Endothelial cell of umbilical vein (primary cell): Measurements from ENCODE around the gene KLC1.

Experiments
- EZH2 ChIP-seq: IDR thresholded peaks from 2 replicates; pipeline ENCODE4 v1.6.1; 2012; ENCODE audit warnings: borderline replicate concordance, low read depth, mild to moderate bottlenecking, moderate library complexity, low read length, inconsistent platforms; ENCODE audit not compliant: severe bottlenecking
- FOS ChIP-seq: IDR thresholded peaks from 2 replicates; pipeline ENCODE4 v1.6.1; 2011; ENCODE audit warnings: mild to moderate bottlenecking, low read length, moderate library complexity, borderline replicate concordance; ENCODE audit not compliant: insufficient read depth
- MAX ChIP-seq: IDR thresholded peaks from 2 replicates; pipeline ENCODE4 v1.6.1; 2011; ENCODE audit not compliant: insufficient read depth, insufficient read length
- POLR2A ChIP-seq: IDR thresholded peaks from 2 replicates; pipeline ENCODE4 v1.6.1; 2012; ENCODE audit warnings: low read depth, mild to moderate bottlenecking, control low read depth, low read length
- POLR2AphosphoS5 ChIP-seq: IDR thresholded peaks from 2 replicates; pipeline ENCODE4 v1.6.1; 2012; ENCODE audit warnings: low read depth, mild to moderate bottlenecking, control low read depth, low read length, moderate library complexity; ENCODE audit not compliant: insufficient read depth
- TF ChIP-seq, protein P1 (sequence below), 2 donors: IDR thresholded peaks; 1 replicate in 1 of 2; 2 replicates in 1 of 2; pipeline ENCODE4 v1.5.1; 2011; ENCODE audit warnings: low read length in 2 of 2, mild to moderate bottlenecking in 2 of 2, moderate library complexity in 2 of 2, control low read depth in 1 of 2, inconsistent platforms in 1 of 2, low read depth in 1 of 2; ENCODE audit not compliant: insufficient read depth in 1 of 2; ENCODE audit errors: extremely low read depth in 1 of 2

- TF ChIP-seq, protein P1, sequence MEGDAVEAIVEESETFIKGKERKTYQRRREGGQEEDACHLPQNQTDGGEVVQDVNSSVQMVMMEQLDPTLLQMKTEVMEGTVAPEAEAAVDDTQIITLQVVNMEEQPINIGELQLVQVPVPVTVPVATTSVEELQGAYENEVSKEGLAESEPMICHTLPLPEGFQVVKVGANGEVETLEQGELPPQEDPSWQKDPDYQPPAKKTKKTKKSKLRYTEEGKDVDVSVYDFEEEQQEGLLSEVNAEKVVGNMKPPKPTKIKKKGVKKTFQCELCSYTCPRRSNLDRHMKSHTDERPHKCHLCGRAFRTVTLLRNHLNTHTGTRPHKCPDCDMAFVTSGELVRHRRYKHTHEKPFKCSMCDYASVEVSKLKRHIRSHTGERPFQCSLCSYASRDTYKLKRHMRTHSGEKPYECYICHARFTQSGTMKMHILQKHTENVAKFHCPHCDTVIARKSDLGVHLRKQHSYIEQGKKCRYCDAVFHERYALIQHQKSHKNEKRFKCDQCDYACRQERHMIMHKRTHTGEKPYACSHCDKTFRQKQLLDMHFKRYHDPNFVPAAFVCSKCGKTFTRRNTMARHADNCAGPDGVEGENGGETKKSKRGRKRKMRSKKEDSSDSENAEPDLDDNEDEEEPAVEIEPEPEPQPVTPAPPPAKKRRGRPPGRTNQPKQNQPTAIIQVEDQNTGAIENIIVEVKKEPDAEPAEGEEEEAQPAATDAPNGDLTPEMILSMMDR (IDR thresholded peaks at IDR 0.05; ENCODE audit: extremely low read depth in 1 of 2, insufficient read depth in 1 of 2, low read depth in 1 of 2, low read length in 2 of 2): no peak
- TF ChIP-seq POLR2A: no peak
- no peak for TF ChIP-seq MAX
- no peak for TF ChIP-seq FOS
- TF ChIP-seq POLR2AphosphoS5: no peak
- TF ChIP-seq EZH2: no peak
Observed at GRCh38 chr14:103697206-103697602, 68.2 kb downstream of the KLC1 start.
